GM06990 (cell line): ENCODE data around the gene POLR2H.

ENCODE experiments used
- DNase-seq: peaks from one replicate; pipeline ENCODE4 v3.0.0-alpha.2; 2011; ENCODE audit not compliant: insufficient read length; ENCODE audit errors: extremely low read depth
- H3K27me3 ChIP-seq: replicated peaks from 2 replicates; pipeline ENCODE4 v1.6.0; 2011; ENCODE audit warnings: low read length; ENCODE audit not compliant: control insufficient read depth, insufficient read depth
- H3K36me3 ChIP-seq: 2 replicates; pipeline ENCODE4 v1.5.1; 2011; ENCODE audit warnings: low read length; ENCODE audit not compliant: control insufficient read depth, insufficient read depth
- H3K4me3 ChIP-seq: replicated peaks from 2 replicates; pipeline ENCODE4 v1.5.1; 2011; ENCODE audit warnings: low read depth, mild to moderate bottlenecking, control low read depth, low read length
- TF ChIP-seq, protein P1 (sequence below): IDR thresholded peaks from 2 replicates; pipeline ENCODE4 v1.5.1; 2011; ENCODE audit warnings: low read length, control low read depth, mild to moderate bottlenecking, inconsistent platforms; ENCODE audit not compliant: insufficient read depth, poor library complexity, severe bottlenecking

POLR2H gene

DNA sequence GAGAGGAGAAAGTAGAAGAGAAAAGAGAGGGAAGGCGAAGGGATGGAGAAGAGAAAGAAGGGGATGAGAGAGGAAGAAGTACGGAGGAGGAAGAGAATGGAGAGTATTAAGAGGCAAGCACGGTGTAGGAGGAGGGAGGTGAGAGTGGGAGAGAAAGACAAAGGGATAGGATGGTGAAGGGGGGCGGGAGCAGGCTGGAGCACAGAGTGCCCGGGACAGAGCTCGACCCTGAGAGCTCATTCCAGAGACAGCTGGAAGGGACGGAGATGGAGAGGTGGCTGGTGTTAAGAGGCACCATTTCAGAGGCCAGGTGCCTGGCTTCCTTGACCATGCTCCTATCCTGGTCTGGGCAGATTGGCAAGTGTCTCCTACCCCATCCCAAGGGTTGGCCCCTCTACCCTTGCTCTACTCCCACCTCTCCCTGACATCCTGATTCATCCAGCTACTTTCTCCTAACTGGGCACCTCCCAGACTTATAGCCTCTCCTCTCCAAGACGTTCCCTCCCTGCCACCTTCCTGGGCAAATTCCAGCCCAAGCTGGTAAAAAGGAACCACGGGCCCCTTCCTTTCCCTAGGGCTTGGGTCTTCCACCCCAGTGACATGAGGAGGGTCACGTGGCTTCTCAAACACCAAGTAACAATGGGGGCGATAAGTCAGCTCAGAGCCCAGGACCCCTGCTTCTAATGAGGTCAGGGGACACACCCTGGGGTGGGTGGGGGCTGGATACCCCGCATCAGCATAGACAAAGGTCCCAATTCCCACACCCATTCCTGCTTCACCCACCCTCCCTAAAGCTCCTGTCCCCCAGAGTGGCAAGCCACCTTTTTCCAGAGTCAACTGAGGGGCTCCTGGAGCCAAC is 1.2 kb upstream of the POLR2H start:
- TF ChIP-seq, protein P1, sequence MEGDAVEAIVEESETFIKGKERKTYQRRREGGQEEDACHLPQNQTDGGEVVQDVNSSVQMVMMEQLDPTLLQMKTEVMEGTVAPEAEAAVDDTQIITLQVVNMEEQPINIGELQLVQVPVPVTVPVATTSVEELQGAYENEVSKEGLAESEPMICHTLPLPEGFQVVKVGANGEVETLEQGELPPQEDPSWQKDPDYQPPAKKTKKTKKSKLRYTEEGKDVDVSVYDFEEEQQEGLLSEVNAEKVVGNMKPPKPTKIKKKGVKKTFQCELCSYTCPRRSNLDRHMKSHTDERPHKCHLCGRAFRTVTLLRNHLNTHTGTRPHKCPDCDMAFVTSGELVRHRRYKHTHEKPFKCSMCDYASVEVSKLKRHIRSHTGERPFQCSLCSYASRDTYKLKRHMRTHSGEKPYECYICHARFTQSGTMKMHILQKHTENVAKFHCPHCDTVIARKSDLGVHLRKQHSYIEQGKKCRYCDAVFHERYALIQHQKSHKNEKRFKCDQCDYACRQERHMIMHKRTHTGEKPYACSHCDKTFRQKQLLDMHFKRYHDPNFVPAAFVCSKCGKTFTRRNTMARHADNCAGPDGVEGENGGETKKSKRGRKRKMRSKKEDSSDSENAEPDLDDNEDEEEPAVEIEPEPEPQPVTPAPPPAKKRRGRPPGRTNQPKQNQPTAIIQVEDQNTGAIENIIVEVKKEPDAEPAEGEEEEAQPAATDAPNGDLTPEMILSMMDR: no peak
- Histone ChIP-seq H3K27me3 (no peaks in the 10 kb centered on the region; the same call in 1 of the 2 replicates), H3K36me3 (no peaks in the 10 kb centered on the region; the same call in 1 of the 2 replicates), H3K4me3 (no peak overlapping the region)
- no peak for DNase-seq

DNA sequence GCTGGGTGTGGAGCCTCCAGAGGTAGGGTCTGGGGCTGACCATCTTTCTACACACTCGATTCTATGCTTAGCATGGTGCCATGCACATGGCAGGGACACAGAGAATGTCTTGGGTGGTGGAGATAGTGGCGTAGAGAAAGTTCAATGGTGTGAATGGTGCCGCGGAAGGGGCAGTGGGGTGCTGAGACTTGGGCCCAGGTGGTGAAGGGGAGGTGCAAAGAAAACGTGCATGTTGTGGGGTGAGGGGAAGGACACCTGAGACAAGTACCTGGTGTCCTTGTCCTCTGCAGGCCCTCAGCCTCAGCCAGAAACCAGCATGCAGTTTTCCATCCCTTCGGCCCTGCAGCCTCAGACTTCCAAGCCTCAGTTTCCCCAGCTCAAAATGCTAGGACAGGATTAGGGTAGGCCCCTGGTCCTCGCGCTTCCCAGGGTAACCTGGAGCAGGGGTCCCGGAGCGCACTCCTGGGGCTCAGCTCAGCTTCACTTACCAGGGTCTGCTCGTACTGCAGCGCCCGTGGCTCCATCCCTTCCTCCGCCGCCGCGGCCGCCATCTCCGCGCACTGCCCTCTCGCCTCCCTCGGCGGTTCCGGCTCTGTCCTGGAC is 480 bp upstream of the POLR2H start:
- TF ChIP-seq, protein P1: no peak
- peaks cover 2% of the 10 kb centered on the region; the same call in 1 of the 2 replicates for H3K36me3 ChIP-seq
- no peaks in the 10 kb centered on the region; the same call in 1 of the 2 replicates for H3K27me3 ChIP-seq
- DNase-seq: no peak
- peak overlapping the region; percentile 95 for H3K4me3 ChIP-seq

DNA sequence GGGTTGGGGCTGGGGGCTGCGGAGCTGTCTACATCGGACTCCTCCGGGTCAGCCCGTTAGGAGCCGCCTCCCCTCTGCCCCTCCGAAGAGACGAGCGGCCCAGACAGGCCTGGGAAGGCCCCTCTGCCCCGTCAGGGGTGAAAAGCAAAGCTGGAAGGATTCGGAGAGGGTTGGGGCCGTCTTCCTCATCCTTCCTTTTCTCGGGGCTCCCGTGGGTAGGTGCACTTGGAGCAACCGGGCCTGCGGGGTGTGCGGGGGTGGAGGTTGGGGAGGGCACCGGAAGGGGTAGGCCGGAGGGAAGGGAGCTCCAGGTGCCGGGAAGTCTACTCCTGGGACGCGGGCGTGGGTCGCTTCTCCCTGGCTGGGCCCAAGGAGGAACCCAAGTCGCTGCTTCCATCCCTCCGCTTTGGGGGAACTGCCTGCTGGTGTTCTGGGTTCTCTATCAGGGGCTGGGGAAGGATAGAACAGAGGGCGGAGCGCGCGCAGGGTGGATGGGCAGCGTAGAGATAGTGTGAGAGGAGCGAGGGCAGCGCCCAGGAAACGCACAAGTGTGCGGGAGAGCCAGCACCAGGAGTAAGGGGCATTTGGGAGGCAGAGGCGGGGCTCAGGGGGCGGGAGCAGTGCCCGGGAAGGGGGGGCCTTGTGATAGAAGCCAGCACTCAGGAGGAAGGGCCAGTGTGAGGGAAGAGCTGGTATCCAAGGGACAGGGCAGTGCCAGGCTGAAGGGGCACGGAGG is 590 bp downstream of the POLR2H start:
- peak overlapping the region; percentile 95 for H3K4me3 ChIP-seq
- peak; percentile 61 for DNase-seq

DNA sequence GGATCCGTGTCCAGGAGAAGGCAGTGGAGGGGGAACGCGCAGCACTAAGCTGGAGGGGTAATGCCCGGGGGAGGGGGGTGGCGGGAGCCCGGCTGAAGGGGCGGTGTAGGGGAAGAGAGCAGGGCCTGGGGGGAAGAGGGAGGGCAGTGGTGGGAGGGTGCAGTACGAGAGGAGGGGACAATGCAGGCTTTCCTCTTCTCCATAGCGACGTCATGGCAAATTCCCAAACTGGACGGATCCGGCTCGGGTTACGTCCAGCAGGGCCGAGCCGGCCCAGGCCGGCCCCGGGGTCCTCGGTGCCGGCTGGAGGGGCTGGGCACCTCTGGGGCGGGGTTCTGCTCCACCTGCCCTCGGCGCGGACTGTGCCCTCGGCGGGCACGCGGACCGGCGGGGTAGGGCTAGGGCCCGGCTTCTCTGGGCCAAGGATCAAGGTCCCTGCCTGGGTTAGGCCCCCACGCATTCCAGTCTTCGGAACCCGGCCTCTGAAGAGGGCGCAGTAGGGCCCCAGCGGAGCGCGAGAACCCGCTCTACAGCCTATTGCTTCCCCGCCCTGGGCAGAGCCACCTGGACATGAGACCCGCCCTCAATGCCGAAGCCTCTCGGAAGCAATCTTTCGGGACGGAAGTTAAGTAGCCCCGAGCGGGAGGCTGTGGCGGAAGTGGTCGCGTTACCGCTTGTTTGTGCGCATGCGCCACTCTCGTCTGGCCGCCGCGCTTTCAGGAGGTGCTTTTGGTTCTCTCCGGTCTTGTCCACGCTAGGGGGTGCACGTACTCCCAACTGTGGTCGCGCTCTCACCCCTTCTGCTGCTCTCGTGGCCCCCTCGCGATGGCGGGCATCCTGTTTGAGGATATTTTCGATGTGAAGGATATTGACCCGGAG is 1.4 kb downstream of the POLR2H start:
- Histone ChIP-seq H3K27me3 (no peaks in the 10 kb centered on the region; the same call in 1 of the 2 replicates), H3K36me3 (peaks cover 4% of the 10 kb centered on the region), H3K4me3 (peak overlapping the region; percentile 95)
- TF ChIP-seq, protein P1: peak; percentile 74
- DNase-seq: peak; percentile 97

More for the DNA sequence above, 590 bp downstream of the POLR2H start:
- H3K27me3 ChIP-seq: no peaks in the 10 kb centered on the region; the same call in 1 of the 2 replicates
- TF ChIP-seq, protein P1: no peak
- peaks cover 4% of the 10 kb centered on the region for H3K36me3 ChIP-seq
